ENCODE data around the gene ADISSP.

The ADISSP gene

DNA sequence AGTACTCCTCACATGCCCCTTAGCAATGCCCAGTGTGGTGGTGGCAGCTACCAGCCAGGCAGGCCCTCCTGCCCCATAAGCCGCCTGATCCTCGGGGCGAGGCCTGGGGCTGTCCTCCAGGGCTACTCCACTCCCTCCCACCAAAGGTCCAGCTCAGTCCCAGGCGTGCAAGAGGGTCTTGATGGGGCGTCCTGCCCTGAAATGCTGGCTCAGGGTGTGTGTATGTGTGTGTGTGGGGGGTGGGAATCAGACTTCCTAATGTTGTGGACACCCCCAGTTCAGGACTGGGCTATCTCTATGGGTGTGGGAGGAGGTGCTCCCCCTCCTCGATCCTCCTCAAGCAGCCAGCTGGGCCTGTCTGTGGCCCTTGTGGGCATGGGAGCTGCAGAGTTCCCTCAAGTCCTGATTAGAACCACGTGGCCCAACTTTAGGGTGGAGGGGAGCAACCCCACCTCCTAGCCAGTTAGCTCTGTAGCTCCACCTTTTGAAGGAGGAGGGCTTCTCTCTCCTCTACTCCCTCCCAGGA, 27.6 kb downstream of the ADISSP start:
- TF ChIP-seq, protein P1, sequence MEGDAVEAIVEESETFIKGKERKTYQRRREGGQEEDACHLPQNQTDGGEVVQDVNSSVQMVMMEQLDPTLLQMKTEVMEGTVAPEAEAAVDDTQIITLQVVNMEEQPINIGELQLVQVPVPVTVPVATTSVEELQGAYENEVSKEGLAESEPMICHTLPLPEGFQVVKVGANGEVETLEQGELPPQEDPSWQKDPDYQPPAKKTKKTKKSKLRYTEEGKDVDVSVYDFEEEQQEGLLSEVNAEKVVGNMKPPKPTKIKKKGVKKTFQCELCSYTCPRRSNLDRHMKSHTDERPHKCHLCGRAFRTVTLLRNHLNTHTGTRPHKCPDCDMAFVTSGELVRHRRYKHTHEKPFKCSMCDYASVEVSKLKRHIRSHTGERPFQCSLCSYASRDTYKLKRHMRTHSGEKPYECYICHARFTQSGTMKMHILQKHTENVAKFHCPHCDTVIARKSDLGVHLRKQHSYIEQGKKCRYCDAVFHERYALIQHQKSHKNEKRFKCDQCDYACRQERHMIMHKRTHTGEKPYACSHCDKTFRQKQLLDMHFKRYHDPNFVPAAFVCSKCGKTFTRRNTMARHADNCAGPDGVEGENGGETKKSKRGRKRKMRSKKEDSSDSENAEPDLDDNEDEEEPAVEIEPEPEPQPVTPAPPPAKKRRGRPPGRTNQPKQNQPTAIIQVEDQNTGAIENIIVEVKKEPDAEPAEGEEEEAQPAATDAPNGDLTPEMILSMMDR (IDR thresholded peaks at IDR 0.05; ENCODE audit: extremely low read depth, missing control alignments) = no peak
- DNase-seq (ENCODE audit: low spot score) = no peak

DNA sequence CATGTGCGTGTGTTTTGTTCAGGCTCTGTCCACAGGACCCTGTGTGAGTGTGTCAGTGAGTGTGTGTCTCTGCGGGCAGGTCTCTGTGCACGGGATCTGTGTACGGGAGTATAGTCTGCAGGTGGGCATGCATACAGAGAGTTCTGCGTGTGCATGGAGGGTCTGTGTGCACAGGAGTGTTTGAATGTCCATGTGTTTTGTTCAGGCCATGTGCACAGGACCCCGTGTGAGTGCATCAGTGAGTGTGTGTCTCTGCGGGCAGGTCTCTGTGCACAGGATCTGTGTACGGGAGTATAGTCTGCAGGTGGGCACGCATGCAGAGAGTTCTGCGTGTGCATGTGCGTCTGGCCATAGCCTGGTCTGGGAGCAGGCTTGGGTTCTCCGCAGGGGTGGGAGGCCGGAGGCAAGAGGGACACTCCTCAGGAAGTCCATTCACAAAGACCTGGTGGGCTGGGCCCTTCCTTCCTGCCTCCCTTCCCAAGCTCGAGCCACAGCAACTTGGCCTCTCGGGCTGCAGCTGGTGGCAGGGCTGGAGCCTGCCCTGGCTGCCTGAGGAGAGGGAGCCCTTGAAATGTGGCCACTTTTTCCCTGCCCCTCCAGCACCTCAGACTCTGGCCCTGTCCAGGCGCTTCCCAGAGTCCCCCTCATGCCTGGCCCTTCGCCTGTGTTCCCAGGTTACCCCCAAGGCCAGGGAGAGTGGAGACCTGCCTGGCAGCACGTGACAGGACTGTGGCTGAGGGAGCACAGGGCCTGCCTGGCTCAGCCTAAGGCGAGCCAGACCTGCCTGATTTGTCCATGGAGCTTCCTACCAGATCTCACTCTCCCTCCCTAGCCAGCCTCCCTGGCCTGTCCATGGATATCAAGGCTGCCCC, 28.3 kb downstream of the ADISSP start:
- TF ChIP-seq, protein P1 (IDR thresholded peaks at IDR 0.05; ENCODE audit: extremely low read depth, missing control alignments) = no peak
- no peak for DNase-seq (ENCODE audit: low spot score)

DNA sequence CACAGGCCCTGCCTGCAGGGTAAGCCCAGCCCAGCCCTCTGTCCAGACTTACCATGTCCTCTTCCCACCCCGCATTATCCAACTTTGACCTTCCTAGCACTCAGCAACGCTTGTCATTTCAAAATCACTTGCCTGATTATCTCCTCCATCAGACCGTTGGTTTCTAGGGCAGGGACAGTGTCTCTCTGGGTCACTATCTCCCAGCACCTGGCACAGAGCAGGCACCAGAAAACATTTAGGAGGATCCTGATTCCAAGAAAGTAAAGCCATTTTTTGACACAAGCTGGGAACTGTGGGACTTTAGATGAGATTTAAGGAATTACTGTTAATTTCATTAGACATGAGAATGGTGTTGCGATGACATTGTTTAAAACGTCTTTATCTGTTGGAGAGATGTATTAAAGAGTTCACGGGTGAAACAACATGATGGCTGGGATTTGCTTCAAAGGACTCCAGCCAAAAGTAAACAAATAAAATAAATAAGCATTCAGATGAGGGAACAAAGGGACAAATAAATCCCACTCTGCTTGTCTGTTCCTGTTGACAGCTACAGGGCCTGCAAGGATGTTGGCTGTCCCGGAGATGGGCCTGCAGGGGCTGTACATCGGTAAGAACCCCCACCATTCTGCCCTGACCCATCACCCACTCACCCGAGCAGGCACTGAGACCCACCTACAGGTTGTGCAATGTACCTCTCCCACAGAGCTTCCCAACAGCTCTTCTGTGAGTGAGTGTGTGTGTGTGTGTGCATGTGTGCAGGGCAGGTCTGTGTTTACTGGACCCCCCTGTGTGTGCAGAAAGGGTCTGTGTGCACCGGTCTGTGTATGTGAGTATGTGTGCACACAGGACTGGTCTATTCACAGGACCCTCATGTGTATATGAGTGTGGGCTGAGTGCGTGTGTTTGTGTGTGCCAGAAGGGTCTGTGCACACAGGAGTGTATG, 29.2 kb downstream of the ADISSP start:
- no peak for DNase-seq (ENCODE audit: low spot score)

DNA sequence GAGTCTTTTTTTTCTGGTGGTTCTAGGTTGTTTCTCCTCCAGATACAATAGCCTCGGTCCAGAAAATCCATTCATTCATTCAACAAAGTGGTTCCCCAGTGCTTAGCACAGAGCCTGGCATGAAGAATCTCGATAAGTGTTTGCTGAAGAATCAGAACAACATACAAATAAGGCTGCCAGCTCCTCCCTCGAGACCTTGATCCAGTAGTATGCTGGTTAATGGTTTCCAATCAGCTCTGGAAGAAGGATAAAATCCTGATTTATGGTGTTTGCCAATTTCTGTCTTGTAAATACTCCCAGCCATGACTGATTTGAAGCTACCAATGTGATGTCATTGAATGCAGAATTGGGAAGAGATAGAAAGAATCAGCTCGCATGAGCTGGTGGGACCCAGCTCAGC, 31.8 kb downstream of the ADISSP start:
- DNase-seq (ENCODE audit: low spot score) = no peak
- TF ChIP-seq, protein P1 (IDR thresholded peaks at IDR 0.05; ENCODE audit: extremely low read depth, missing control alignments) = no peak

More for the DNA sequence above, 29.2 kb downstream of the ADISSP start:
- TF ChIP-seq, protein P1 (IDR thresholded peaks at IDR 0.05; ENCODE audit: extremely low read depth, missing control alignments) = no peak

DNA sequence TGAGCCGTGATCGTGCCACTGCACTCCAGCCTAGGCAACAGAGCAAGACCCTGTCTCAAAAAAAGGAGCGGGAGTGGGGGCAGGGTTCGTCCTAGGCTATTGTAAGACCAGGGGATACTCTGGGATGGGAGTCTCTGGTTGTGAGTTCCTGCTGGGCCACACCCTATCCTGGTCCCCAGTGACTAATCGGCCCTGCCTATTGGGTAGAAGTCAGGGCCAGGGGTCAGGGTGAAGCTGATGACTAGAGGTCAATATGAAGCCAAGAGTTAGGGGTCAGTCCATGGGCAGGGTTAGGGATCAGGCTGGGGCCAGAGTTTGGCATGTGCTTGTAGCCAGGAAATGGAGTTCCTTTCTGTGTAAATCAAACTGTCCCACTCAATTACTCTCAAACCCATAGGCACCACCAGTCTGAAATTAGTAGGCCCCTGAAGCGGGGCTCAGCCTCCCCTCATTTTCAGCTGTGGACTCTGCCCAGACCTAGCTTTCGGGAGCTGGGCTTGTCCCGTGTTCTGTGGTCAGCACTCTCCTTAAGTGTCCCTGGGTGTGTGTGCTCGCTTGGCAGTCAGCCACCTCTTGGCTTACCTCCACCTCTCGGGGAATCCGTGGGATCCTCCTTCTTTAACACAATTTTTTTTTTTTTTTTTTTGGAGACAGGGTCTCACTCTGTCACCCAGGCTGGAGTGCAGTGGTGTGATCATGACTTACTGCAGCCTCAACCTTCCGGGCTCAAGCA, 33.3 kb downstream of the ADISSP start:
- DNase-seq (ENCODE audit: low spot score) = no peak
- TF ChIP-seq, protein P1 (IDR thresholded peaks at IDR 0.05; ENCODE audit: extremely low read depth, missing control alignments) = no peak

DNA sequence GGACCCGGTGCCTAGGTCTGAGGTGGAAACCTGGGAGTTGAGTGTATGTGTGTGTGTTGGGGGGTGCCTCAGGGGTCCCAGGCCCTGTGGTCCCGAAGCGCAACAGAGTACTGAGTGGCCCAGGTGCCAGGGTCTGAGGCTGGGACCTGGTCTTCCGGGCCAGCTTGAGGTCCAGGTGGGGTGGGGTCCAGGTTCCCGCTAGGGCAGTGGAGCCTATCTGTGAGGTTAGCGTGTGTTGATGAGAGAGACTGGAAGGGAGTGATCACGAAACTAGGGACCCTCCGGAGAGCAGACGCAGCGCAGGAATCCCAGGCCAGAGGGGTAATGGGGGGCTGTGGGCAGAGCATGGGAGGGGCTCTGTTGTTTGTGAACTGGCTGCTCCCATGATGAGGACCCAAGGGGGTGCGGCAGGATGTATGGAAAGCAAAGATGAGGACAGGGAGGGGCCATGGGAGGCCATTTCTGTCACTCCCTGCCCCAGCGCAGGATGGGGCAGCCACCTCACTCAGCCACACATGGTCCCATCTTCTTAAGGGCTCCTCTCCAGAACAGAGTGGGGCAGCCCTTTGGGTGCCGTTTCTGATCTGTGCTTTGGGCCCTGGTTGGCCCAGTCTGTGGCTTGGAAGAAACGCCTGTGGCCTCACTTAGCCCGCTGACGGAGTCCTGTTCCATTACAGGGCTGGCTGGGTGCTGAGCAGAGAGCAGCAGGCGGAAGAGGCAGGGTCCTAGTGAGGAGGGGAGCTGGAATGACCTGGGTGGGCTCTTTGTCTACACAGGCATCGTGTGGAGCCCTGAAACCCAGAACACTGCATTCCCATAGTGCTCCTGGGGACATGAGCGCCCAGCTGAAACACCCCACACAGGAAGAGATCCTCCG, 34.2 kb downstream of the ADISSP start:
- TF ChIP-seq, protein P1 (IDR thresholded peaks at IDR 0.05; ENCODE audit: extremely low read depth, missing control alignments) = no peak
- DNase-seq (ENCODE audit: low spot score) = no peak

Measured in GM20000 (cell line).